ENCODE results near the gene SCAPER. TPM values are rescaled to one million over a fixed set of nuclear protein-coding genes. Genes with fewer than 3 reads are reported as not detected.

Gene SCAPER
- total and polyA plus RNA-seq, 10 donors = 3.9 to 53.3 (median 34.0) TPM

- Histone ChIP-seq H3K27ac (no peak overlapping the region), H3K9me3 (peaks cover 0 to 40% (median 29%) of the 10 kb centered on the region in 8 donors), H3K4me3 (no peak overlapping the region), H3K27me3 (replicated peaks in 1 of 7) (no peaks in the 10 kb centered on the region), H3K4me1 (no peaks in the 10 kb centered on the region), H3K36me3 (peaks cover 0 to 14% (median 2%) of the 10 kb centered on the region in 6 donors)
- TF ChIP-seq POLR2AphosphoS5 (IDR thresholded peaks at IDR 0.05) (no peak), POLR2A (IDR thresholded peaks at IDR 0.05) (no peak), CTCF (IDR thresholded peaks at IDR 0.05 in 8 of 11, conservative IDR thresholded peaks at IDR 0.05 in 3 of 11) (no peak)
- intact Hi-C loops (cut with DNase I; ENCODE audit: low total_unique reads) = no loop called here
- DNase-seq = no peak
- WGBS, 5 donors = 89 to 91% (median 90%) methylated on average over 2 of the region's 2 CpGs
Observed at GRCh38 chr15:76584868-76585575, 320.1 kb downstream of the SCAPER start.

GRCh38 chr15:76582550-76582949, 322.6 kb downstream of the SCAPER start:
- Histone ChIP-seq H3K27ac (no peak overlapping the region), H3K9me3 (peaks cover 0 to 44% (median 29%) of the 10 kb centered on the region in 8 donors), H3K4me1 (no peaks in the 10 kb centered on the region), H3K4me3 (no peak overlapping the region), H3K27me3 (replicated peaks in 1 of 7) (no peaks in the 10 kb centered on the region), H3K36me3 (no peaks in the 10 kb centered on the region)
- no peak for DNase-seq
- no peak for TF ChIP-seq POLR2A (IDR thresholded peaks at IDR 0.05)
- no peak for TF ChIP-seq CTCF (IDR thresholded peaks at IDR 0.05 in 8 of 11, conservative IDR thresholded peaks at IDR 0.05 in 3 of 11)
- TF ChIP-seq POLR2AphosphoS5 (IDR thresholded peaks at IDR 0.05) = no peak
- intact Hi-C loops (cut with DNase I; ENCODE audit: low total_unique reads) = no loop called here
- 76 to 92% (median 79%) methylated on average over 5 of the region's 5 CpGs for WGBS, 5 donors

GRCh38 chr15:76577879-76578512, 327.1 kb downstream of the SCAPER start:
- H3K4me1 ChIP-seq = peaks cover 9 to 29% (median 19%) of the 10 kb centered on the region in 6 donors
- H3K9me3 ChIP-seq = peaks cover 0 to 33% (median 23%) of the 10 kb centered on the region in 8 donors
- intact Hi-C loops (cut with DNase I; ENCODE audit: low total_unique reads) = no loop called here
- no peak for DNase-seq
- 97 to 100% (median 98%) methylated on average over 5 of the region's 5 CpGs for WGBS, 5 donors
- no peak for TF ChIP-seq POLR2AphosphoS5 (IDR thresholded peaks at IDR 0.05)
- TF ChIP-seq CTCF (IDR thresholded peaks at IDR 0.05 in 8 of 11, conservative IDR thresholded peaks at IDR 0.05 in 3 of 11) = no peak
- no peak for TF ChIP-seq POLR2A (IDR thresholded peaks at IDR 0.05)
- no peak overlapping the region for H3K4me3 ChIP-seq
- no peaks in the 10 kb centered on the region for H3K36me3 ChIP-seq
- H3K27ac ChIP-seq = no peak overlapping the region
- no peaks in the 10 kb centered on the region for H3K27me3 ChIP-seq (replicated peaks in 1 of 7)
